HG02623 (cell line): ENCODE measurements around the gene KLK5.
"Not testable (repeated sequence)": the region's sequence is repeated elsewhere in the genome, so short reads cannot be mapped to it uniquely, and the experiment has no call there.

Experiments
- ATAC-seq: cut with Tn5 transposase; IDR thresholded peaks from one replicate; pipeline ENCODE4 v1.9.1; 2021; ENCODE audit warnings: moderate library complexity; ENCODE audit not compliant: unreplicated experiment

KLK5 gene

DNA sequence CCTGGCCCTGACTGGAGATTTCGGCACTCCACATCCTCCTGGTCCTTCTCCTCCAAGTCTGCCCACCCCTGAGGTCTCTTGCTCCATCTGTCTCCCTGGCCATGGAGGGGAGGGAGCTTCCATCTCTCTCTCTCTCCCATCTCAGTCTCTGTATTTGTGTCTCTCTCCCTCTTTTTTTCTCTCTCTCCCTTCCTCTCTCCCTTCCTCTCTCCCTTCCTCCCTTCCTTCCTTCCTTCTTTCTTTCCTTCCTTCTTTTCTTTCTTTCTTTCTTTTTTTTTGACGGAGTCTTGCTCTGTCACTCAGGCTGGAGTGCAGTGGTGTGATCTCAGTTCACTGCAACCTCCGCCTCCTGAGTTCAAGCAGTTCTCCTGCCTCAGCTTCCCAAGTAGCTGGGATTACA is 17.0 kb upstream of the KLK5 start:
- not testable (repeated sequence) for ATAC-seq

DNA sequence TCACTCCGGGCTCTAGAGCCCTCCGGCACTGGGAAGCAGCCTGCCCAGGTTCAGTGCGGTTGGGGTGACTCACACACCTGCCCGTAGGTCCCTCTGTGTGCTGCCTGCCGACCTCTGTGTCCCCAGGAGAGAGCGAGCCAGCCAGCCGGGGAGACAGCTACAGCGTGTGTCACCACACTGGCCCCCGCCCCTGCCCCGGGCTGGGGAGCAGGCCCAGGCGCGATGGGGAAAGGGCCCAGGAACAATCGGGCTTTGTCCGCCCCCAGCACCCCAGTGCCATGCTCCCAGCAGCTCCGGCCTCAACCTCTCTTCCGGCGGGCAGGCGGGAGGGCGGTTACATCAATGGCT is 16.5 kb upstream of the KLK5 start, which contains the start of gene KLK6:
TSS of gene KLK6 (minus strand) at position 179 of the 348 bp plus-strand sequence. CDS start 1,487 bp downstream, outside the sequence.
- ATAC-seq, result no peak

DNA sequence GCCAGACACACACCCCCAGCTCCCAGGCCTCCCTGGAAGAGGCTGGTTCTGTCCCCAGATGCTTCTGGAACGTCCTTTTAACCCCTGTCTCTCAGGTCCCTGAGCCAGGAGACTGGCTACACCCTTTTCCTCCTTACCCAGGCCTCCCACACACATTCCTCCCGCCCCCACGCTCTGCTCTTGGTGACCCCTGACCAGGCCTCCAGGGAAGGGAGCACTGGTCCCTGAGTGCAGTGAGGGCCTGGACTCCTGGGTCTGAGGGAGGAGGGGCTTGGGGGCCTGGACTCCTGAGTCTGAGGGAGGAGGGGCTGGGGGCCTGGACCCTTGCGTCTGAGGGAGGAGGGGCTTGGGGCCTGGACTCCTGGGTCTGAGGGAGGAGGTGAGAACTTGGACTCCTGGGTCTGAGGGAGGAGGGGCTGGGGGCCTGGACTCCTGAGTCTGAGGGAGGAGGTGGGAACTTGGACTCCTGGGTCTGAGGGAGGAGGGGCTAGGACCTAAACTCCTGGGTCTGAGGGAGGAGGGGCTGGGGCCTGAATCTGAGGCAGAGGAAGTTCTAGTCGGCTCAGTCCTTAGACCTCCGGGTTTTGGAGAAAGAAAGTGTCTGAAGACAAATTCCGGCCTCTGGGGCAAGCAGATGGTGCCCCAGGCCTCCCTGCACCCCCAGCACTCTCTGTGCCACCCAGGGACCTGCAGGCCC is 16.0 kb upstream of the KLK5 start:
- no peak for ATAC-seq

DNA sequence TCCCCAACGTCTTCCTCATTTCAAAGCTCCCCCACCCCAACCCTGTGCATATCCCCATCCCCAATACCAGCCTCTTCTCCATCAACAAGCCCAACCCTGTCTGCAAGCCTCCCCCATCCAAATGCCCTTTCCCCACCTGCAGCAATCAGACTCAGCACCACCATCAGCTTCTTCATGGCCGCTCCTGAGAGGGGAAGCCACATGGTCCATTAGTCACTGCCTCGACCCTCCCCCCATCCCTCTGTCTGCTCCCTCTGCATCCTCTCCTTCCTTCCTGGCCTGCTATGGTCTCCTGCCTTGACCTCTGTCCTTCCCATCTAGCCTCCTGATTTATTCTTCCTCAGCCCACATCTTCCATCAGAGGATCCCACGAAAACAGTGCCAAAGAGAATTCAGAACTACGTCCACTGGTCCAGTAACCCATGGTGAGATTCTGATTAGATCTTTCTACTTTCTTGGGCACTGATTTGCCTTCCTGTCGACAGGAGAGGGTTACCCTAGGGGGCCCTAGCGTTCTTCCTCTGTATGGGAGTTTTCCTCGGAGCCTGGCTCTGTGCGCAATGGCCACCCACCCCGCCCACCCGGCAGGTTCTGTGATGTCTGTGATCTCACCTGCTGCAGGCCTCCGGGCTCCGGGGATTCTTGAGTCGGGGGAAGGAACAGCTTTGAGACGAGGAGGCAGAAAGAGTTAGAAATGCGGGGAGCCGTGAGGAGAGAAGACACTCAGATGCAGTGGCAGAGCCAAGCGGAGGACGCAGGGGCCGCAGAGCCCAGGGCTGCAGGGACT is 15.3 kb upstream of the KLK5 start:
- ATAC-seq, result no peak

DNA sequence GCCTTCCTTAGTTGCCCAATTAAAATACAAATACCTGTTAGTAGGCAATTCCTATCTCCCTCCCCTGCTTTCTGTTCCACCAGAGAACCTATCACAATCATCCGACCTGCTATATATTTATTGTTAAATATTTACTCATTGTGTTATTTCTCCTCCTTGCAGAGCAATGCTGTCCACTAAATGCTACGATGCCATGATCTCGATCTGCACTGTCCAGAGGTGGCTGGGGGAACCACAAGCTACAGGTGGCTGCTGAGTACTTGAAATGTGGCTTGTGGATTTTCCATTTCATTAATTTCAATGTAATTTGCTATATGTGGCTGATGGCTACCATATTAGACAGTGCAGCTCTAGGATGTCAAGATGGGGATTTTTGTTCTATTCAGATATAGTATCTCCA is 11.4 kb upstream of the KLK5 start:
- no peak for ATAC-seq

DNA sequence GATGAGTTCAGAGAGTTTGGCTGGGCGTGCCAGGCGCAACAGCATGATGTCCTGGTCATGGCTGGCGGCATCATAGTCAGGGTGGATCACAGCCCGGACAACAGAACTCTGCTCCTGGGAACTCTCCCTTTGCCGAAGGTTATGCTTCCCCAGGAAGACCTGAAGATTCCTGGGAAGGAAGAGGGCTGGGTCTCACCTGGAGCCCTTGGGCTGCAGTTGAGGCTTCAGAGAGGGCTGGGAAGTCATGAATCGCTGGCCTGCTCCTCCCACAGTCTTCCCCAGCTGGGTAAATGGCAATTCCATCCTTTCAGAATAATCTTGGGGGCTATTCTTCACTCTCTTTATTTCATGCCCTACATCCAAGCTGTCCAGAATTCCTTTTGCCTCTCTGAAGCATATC is 10.5 kb upstream of the KLK5 start:
- no peak for ATAC-seq

DNA sequence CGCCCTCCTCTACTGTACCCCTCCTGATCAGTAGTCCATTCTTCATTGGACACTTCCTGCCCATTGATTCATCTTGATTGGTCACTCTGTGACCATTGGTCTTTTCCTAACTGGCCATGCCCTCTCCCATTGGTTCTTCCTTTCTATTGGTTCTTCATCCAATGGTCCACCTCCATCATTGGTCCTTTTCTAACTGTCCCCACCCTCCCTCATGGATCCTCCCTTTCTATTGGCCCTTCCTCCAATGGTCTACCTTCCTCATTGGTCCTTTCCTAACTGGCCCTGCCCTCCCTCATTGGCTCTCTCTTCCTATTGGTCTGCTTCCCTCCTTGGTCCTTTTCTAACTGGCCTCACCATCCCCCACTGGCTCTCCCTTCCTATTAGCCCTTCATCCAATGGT is 9.4 kb upstream of the KLK5 start:
- no peak for ATAC-seq

DNA sequence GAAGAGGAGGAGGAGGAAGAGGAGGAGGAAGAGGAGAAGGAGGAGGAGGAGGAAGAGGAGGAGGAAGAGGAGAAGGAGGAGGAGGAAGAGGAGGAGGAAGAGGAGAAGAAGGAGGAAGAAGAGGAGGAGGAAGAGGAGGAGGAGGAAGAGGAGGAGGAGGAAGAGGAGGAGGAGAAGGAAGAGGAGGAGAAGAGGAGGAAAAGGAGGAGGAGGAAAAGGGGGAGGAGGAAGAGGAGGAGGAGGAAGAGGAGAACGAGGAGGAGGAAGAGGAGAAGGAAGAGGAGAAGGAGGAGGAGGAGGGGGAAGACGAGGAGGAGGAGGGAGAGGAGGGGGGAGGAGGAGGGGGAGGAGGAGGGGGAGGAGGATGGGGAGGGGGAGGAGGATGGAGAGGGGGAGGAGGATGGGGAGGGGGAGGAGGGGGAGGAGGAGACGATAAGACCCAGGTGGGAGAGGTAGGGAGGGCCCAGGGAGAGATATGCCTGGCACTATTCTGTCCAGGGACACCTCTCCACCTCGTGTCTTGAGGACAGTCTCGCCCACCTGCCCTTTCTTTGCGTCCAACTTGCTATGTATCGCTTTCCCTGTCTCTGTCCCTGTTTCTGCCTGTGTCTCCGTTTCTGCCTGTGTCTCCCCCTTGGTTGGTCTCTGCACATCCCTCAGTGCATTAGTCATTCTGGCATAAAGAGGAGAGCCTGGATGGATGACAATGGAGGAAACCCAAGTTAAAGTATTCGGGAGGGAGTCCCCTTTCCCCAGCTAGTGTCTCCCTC is 7.1 kb upstream of the KLK5 start:
- no peak for ATAC-seq

DNA sequence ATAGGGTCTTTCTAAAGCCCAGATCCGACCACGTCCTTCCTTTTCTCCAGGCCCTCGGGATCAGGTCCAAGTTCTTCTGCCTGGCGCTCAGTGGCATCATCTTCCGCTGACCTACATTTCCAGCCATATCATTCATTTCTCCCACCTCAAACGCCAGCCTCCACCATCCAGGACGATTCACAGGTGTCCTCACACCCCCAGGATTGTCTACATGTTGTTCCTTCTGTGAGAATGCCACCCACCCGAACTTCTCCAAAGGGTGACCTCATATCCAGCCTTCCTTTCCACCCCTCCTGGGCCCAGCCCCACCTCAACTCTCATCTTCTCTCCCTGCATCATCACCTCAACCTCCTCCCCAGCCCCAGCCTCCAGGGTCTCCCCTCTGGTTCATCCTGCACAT is 4.7 kb upstream of the KLK5 start:
- ATAC-seq, result no peak

DNA sequence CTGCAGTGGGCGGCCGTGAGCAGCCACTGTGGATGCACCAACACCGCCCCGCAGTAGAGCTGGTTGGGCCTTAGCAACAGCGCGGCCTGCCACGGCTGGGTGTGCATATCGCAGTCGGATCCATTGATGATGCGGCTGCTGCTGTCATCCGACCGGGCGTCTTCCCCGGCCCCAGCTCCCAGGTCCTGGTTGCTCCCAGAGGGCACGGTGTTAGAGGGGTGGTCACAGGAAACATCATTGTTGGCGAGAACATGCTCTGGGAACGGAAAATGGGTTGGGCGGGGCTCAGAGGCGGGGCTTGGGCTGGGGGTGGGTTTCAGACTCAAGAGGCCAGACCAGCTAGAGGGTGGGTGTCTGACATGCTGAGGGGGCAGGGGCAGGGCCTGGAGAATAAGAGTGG is 3.0 kb downstream of the KLK5 start:
- ATAC-seq, result no peak

DNA sequence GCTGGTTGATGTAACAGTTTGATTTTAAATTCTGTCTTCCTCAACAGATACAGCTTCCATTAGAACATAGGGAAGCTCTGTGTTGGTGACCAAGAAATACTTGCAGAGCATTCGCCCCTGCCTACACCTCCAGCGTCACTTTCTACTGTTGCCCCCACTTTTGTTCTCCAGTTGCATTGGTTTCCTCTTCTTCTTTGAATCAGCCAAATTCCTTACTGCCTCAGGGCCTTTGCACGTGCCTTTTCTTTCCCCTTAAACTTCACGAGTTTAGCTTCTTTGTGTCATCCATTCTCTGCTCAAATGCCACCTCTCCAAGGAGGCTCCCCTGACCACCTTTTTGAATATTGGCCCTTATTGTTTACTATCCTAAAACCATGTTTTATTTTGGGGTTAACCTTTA is 5.7 kb downstream of the KLK5 start:
- no peak for ATAC-seq

DNA sequence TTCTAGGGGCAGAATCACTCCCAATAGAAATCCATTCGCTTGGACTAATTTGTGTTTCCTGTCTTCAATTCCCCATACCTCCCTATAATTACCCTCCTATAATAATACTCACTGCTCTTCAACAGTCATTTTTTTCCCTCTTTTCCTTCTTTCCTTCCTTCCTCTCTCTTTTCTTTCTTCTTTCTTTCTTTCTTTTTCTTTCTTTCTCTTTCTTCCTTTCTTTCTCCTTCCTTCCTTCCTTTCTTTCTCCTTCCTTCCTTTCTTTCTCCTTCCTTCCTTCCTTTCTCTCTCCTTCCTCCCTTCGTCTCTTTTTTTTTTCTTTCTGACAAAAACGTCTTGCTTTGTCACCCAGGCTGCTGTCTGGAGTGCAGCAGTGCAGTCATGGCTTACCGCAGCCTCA is 8.0 kb downstream of the KLK5 start:
- ATAC-seq, result no peak

DNA sequence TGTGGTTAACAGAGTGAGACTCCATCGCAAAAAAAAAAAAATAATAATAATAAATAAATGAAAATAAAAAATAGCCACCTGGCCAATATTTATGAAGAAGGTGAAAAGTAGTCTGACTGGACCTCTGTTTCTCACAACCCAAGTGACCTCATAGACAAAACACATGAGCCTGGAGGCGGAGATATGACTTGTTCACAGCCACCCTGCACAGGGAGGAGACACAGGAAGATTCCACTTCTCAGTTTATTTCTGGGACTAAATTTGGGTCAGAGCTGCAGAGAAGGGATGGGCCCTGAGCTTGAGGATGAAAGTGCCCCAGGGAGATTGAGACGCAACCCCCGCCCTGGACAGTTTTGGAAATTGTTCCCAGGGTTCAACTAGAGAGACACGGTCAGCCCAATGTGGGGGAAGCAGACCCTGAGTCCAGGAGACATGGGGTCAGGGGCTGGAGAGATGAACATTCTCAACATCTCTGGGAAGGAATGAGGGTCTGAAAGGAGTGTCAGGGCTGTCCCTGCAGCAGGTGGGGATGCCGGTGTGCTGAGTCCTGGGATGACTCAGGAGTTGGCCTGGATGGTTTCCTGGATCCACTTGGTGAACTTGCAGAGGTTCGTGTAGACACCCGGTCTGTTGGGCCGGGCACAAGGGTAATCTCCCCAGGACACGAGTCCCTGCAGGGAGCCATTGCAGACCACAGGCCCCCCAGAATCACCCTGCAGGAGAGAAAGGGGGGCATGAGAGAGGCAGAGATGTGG is 9.6 kb downstream of the KLK5 start:
- ATAC-seq, result no peak

DNA sequence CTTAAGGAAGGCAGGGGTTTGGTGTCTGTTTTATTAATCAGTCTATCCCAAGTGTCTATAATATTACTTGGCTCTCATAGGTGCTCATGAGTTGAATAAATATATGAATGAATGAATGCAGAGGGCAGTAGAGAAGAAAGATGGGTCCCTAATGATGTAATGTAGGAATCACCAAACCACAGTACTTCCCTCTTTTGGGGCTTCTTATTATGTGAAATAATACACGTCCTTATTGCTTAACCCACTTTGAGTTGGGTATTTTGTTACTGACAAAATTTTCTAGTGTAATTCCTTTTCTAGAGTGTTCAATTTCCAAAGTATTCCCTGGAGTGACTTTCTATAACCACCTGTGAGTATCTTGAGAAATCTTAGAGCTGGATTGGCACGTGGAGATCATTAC is 13.2 kb downstream of the KLK5 start:
- no peak for ATAC-seq

DNA sequence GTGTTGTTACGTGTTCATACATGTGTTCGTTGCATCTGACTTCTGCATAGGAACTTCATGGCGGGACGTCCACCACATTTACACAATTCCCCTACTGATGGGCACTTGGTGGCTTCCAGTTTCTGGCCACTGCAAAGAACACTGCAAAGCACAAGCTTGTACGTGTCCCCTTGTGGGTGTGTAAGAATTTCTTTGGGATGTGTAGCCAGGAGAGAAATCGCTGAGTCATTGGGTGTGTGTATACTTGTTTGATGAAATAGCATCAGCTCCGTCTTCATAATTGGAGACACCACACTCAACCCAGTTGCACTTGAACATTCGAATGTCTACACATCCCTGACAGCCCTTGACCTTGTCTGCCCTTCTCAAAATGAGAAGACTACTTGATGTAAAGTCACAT is 19.2 kb downstream of the KLK5 start:
- no peak for ATAC-seq

DNA sequence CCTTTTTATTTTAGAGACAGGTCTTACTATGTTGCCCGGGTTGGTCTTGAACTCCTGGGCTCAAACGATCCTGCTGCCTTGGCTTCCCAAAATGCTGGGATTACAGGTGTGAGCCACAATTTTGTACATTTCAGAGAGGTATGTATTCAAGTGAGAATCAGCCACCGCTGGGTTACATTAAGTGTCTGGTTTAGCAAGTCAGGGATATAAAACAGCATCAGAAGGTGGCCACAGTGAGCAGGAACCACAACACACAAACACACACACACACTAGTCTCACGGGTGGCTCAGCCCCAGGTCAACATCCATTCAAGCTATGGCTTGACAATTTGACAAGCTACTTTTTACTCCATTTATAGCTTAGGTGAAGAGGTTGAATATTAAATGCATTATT is 20.2 kb downstream of the KLK5 start:
- no peak for ATAC-seq

DNA sequence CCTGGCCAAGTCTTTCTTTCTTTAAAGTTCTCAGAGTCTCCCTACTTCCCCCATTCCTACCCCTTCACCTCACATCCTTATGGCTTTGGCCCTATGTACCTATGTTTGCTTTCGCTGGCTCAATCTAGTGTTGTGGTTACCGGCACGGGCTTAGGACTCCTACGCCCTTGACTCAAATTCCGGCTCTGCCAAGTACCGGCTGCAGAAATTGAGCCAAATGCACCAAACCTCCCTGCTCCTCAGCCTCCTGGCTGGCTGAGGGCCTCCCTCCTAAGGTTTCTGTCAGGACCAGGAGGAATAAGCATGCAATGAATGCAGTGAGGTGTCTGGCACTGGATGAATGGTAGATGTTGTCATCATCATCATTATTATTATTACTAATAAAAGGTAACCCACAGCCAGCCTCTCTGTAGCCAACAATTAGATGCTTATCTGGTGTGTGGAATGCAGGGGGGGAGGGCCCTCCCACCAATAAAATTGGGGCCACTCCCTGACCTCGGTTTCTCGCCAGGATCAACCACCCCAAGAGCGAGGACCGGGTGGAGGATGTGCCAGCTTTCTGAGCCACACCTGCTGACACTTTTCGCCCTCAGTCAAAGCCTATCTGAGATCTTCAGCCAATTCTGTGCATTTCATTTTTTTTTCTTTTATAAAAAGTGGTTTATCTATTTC is 20.7 kb downstream of the KLK5 start:
- ATAC-seq, result no peak

DNA sequence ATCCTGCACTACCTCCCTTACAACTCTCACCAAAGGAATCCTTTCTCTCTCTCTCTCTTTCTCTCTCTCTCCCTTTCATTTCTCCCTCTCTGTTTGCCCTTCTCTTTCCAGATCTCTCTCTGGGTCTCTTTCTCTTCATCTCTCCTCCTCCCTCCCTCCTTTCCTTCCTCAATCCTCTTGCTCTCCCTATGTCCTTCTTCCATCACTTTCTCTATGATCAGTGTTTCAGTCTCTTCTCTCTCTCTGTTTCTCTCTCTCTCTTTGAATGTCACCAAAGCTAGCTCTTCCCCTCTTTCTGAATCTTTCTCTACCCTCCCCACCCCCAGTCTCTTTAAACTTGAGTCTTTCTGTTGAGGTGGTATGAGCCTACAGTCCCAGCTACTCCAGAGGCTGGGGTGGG is 21.8 kb downstream of the KLK5 start:
- no peak for ATAC-seq

DNA sequence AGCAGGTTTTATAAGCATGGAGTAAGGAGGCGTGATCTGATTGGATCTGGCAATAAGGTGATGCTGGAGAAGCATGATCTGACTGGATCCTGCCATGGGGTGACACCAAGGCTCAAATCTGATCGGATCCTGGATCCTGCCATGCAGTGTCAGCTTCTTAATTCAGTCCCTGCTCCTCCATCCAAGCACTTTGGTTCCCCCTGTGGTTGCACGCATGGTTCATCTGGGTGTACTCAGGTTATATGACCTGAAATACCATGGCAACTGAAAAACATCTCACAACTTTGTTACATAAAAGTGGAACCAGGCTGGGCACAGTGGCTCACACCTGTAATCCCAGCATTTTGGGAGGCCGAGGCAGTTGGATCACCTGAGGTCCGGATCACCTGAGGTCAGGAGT is 24.0 kb downstream of the KLK5 start:
- no peak for ATAC-seq

DNA sequence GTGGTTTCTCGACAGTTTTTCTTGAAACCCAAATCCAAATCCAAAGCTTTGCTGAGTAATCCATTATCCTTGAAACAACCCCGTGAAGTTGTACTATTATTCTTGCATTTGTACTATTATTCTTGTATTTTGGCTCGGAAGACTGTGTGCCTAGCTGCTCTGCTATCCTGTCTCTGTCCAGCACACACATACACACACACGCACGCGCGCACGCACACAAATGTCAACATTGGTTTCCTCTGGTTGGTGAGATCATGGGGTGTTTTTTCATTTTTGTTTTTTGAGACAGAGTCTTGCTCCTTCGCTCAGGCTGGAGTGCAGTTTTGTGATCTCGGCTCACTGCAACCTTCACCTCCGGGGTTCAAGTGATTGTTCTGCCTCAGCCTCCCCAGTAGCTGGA is 26.7 kb downstream of the KLK5 start:
- ATAC-seq, result no peak

DNA sequence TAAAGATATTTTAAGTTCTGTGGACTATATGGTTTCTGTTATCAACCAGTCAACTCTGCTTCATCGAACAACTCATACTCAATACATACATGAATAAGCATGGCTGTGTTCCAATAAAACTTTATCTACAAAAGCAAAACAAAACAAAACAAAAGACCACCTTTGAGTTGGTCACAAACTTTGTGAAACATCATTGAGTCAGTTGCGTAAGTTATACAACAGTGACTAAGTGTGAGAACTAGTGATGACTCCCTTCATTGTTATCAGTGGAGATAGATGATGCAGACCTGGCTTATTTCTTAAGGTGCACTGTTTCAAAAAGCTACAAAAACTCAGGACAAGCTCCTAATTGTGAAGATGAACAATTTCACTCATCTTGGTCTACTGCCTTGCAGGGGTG is 27.1 kb downstream of the KLK5 start:
- ATAC-seq, result no peak
